ENCODE measurements around the gene CCL17.

GRCh38 chr16:57462978-57463362 lies 58.4 kb downstream of the CCL17 start:
- TF ChIP-seq ATF2 (IDR thresholded peaks at IDR 0.05; ENCODE audit: low read length) (no peak), GABPA (IDR thresholded peaks at IDR 0.05; ENCODE audit: low read depth) (no peak), RFX5 (IDR thresholded peaks at IDR 0.05; ENCODE audit: low read depth, low read length) (no peak), ZNF207 (IDR thresholded peaks at IDR 0.05; ENCODE audit: borderline replicate concordance) (no peak), CHD2 (IDR thresholded peaks at IDR 0.05; ENCODE audit: borderline replicate concordance, low read depth, low read length) (no peak)
